AG10803 (cell line): ENCODE measurements around the gene TSPAN16.
A peak's percentile ranks its signal among the peaks of the same experiment; 100 is the strongest.

Experiments used
- DNase-seq: peaks from one replicate; pipeline ENCODE4 v3.0.0; 2010; ENCODE audit warnings: low read depth
- H3K4me3 ChIP-seq: 2 replicates; pipeline ENCODE4 v1.5.1; 2011; ENCODE audit warnings: mild to moderate bottlenecking, low read length, control low read depth
- TF ChIP-seq, protein P1 (sequence below): conservative IDR thresholded peaks from 2 replicates; pipeline ENCODE4 v1.5.1; 2011; ENCODE audit warnings: mild to moderate bottlenecking, low read length, control low read depth, inconsistent platforms

Gene TSPAN16

DNA sequence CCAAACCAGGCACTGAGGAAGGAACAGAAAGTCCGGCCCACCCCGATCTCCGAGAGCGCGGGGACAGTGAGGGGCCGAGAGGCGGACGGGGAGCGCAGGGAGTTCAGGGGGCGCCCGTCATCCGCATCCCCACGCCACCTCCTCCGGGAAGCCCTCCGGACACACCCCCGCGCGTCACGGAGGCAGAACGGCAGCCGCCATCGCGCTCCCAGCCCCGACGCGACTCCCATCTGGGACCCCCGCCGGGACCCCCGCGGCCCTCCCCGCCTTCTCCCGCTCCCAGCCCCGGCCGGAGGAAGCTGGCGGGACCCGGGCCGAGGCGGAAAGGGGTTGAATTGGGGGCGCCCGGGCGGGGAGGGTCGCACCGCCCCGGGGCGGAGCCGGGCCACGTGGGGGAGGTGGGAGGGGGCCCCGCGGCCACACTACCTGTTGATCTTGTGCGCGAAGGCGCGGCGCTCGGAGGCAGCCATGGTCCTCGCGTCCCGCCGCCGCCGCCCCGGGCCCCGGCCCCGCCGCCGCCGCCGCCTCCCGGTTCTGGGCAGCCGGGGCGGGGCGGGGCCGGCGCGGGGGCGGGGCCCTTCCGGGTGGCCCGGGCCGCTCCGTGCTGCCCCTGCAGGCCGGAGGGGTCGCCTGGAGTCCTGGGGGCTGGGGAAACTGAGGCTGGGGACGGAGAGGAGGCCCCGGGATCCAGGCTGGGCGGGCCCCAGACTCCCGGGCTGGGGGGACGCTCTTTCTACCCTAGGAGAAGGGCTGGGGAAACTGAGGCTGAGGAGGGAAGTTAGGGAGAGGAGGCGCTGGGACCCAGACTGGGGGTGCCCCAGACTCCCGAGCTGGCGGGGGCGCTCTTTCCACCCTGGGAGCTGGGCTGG lies 33.8 kb upstream of the TSPAN16 start, which contains the start of gene DOCK6:
TSS of gene DOCK6 (minus strand) at position 554 of the 869 bp plus-strand sequence. CDS start at position 470, 84 bp downstream.
- peak within 1 kb of the TSS; percentile 73 for H3K4me3 ChIP-seq
- DNase-seq: no peak
- TF ChIP-seq, protein P1, sequence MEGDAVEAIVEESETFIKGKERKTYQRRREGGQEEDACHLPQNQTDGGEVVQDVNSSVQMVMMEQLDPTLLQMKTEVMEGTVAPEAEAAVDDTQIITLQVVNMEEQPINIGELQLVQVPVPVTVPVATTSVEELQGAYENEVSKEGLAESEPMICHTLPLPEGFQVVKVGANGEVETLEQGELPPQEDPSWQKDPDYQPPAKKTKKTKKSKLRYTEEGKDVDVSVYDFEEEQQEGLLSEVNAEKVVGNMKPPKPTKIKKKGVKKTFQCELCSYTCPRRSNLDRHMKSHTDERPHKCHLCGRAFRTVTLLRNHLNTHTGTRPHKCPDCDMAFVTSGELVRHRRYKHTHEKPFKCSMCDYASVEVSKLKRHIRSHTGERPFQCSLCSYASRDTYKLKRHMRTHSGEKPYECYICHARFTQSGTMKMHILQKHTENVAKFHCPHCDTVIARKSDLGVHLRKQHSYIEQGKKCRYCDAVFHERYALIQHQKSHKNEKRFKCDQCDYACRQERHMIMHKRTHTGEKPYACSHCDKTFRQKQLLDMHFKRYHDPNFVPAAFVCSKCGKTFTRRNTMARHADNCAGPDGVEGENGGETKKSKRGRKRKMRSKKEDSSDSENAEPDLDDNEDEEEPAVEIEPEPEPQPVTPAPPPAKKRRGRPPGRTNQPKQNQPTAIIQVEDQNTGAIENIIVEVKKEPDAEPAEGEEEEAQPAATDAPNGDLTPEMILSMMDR: peak; percentile 44

DNA sequence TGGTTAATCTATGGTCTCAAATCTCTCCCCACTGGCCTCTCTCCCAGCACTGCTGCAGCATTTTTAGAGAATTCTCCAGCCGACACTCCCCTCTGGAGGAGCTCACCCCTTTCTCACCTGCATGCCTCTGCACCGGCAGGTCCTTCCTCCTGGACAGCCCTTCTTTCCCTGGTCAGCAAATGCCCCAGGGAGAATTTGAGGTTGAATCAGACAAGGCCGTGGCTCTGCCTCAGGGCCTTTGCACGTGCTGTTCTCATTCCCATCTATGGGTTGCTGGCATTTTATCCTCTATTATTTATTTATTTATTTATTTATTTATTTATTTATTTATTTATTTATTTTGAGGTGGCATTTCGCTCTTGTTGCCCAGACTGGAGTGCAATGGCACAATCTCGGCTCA lies 32.2 kb upstream of the TSPAN16 start:
- TF ChIP-seq, protein P1: no peak
- H3K4me3 ChIP-seq: no peak overlapping the region
- DNase-seq: no peak

DNA sequence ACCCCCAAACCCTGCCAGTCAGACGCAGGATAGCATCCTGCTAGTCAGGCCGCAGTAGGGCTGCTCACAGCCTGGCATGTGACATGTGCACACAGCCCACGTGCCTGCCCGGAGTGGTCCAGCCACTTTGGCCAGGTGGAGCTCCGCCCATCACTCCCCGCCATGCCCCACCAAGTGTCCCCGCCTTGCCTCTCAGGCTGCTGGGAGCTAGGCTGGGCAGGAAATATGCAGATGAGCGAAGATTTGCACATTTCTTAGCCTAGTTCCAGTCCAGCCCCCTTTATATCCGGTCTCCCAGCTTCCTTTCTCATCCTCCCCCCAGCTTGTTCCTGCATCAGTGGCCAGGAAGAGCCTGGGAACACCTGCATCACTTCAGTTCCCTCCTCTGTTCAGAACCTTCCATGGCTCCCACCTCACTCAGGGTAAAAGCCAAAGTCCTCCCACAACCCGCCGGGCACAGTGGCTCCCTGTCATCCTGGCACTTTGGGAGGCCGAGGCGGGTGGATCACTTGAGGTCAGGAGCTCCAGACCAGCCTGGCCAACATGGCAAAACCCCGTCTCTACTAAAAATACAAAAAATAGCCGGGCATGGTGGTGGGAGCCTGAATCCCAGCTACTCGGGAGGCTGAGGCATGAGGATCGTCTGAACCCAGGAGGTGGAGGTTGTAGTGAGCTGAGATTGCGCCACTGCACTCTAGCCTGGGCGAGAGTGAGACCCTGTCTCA lies 31.3 kb upstream of the TSPAN16 start:
- DNase-seq: no peak
- H3K4me3 ChIP-seq: no peak overlapping the region
- TF ChIP-seq, protein P1: no peak

DNA sequence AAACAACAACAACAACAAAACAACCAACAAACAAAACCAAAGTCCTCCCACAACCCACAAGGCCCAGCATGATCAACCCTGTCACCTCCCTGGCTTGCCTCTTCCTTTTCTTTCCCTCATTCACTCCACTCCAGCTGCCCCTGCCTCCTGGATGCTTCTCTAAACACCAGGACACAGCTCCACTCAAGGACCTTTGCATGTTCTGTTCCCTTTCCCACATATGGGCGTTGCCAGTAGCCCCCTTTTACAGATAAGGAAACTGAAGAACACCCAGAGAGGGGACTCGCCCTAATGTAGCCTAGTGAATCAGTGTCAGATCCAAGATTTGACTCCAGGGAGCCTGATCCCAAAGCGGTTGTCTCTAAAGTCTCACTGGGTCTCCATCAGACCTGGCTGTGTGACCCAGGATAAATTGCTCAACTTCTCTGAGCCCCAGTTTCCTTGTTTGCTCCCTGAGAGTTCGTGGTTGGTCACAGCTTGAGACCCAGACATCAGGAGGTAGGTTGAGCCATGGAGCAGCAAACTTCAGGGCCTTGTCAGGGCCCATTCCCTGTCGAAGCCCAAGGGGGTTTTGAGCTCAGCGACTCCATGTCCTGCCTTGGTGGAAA lies 30.7 kb upstream of the TSPAN16 start:
- no peak overlapping the region for H3K4me3 ChIP-seq
- DNase-seq: no peak
- TF ChIP-seq, protein P1: no peak

DNA sequence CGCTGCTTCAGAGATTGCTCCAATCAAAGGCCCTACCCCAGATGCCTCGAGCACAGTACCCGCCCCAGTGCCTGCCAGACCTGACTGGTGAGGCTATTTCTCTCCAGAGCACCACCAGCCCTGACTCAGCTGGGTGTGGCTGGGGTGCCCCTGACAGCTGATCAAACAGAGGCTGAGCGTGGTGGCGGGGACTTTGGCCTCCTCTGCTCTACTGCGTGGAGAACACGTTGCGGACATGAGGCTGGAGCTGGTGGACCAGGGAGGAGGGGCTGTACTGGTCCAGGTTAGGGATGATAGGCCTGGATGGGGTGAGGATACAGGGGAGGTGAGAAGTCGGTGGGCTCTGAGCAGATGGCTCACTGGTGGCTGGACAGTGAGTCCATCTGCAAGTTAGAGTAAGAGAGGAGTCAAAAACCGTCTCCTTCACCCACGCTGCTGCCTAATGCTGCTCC lies 30.1 kb upstream of the TSPAN16 start:
- no peak for DNase-seq
- TF ChIP-seq, protein P1: no peak
- no peak overlapping the region for H3K4me3 ChIP-seq

DNA sequence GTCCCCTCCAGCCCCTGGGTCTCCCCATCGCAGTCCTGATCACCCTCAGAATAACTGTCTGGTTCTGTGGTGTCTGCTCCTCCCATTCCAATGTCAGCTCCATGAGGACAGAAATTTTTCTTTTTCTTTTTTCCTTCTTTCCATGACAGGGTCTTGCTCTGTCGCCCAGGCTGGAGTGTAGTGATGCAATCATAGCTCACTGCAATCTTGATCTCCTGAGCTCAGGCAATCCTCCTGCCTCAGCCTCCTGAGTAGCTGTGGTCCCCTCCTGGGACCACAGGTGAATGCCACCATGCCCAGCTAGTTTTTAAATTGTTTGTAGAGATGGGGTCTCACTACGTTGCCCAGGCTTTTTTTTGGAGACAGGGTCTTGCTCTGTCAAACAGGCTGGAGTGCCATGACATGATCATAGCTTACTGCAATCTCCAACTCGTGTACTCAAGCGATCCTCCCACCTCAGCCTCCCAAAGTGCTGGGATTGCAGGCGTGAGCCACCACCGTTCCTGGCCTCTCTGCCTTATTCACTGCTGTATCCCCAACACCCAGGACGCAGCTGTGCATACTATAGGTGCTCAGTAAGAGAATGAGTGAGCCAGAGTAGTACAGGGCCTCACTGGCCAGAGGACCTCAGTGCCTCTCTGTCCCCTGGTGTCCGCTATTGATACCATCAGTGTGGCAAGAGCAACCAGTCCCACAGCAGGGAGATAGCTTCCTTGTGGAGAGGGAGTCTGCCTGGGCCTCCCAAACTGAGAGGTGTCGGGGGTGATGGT lies 28.5 kb upstream of the TSPAN16 start:
- TF ChIP-seq, protein P1: no peak
- DNase-seq: no peak
- H3K4me3 ChIP-seq: no peak overlapping the region
